HepG2 (cell line): ENCODE results near the gene AGRN. TPM values are rescaled to one million over a fixed set of nuclear protein-coding genes. Genes with fewer than 3 reads are reported as not detected.

Experiments
- ETV6 ChIP-seq: sonication (generic); formaldehyde crosslinking; conservative IDR thresholded peaks from 2 replicates; pipeline ENCODE4 v1.4.0; 2020; ENCODE audit warnings: missing genetic modification reagents
- FOXO1 ChIP-seq: sonication (generic); formaldehyde crosslinking; IDR thresholded peaks from 2 replicates; pipeline ENCODE4 v1.4.0; 2020; ENCODE audit warnings: missing genetic modification reagents
- GMEB1 ChIP-seq: sonication (generic); formaldehyde crosslinking; IDR thresholded peaks from 2 replicates; pipeline ENCODE4 v1.5.1; 2020; ENCODE audit warnings: missing genetic modification reagents, mild to moderate bottlenecking, borderline replicate concordance
- HNF4G ChIP-seq, 2 experiments: sonication (generic) in 1 of 2; formaldehyde crosslinking in 1 of 2; IDR thresholded peaks; 2 replicates each; pipeline versions ENCODE4 v1.4.0 to v1.6.1; 2011 to 2020; ENCODE audit warnings: borderline replicate concordance in 2 of 2, low read depth in 2 of 2, mild to moderate bottlenecking in 2 of 2, low read length in 1 of 2, missing genetic modification reagents in 1 of 2, moderate library complexity in 1 of 2
- MED8 ChIP-seq: sonication (generic); formaldehyde crosslinking; IDR thresholded peaks from 2 replicates; pipeline ENCODE4 v1.8.1; 2023; ENCODE audit warnings: mild to moderate bottlenecking, missing genetic modification reagents; ENCODE audit not compliant: insufficient replicate concordance
- NFATC3 ChIP-seq: sonication (generic); formaldehyde crosslinking; IDR thresholded peaks from 2 replicates; pipeline ENCODE4 v1.5.1; 2020; ENCODE audit warnings: mild to moderate bottlenecking, missing genetic modification reagents
- PITX1 ChIP-seq: sonication (generic); formaldehyde crosslinking; IDR thresholded peaks from 2 replicates; pipeline ENCODE4 v1.5.1; 2020; ENCODE audit warnings: mild to moderate bottlenecking, missing genetic modification reagents
- POLR2A ChIP-seq, 2 experiments: IDR thresholded peaks; 2 replicates each; pipeline ENCODE4 v1.6.1; 2011; ENCODE audit warnings: low read depth in 2 of 2, low read length in 2 of 2, mild to moderate bottlenecking in 1 of 2, moderate library complexity in 1 of 2; ENCODE audit not compliant: insufficient read depth in 1 of 2
- SRY ChIP-seq: sonication (generic); formaldehyde crosslinking; IDR thresholded peaks from 2 replicates; pipeline ENCODE4 v1.8.0; 2022; ENCODE audit warnings: mild to moderate bottlenecking, missing genetic modification reagents
- ZBTB38 ChIP-seq: sonication (generic); formaldehyde crosslinking; IDR thresholded peaks from 2 replicates; pipeline ENCODE4 v1.5.1; 2020; ENCODE audit warnings: mild to moderate bottlenecking, missing genetic modification reagents
- ZKSCAN8 ChIP-seq: IDR thresholded peaks from 2 replicates; pipeline ENCODE4 v1.6.1; 2016; ENCODE audit warnings: borderline replicate concordance, missing genetic modification reagents, missing compliant biosample characterization
- ZNF124 ChIP-seq: sonication (generic); formaldehyde crosslinking; IDR thresholded peaks from 2 replicates; pipeline ENCODE4 v1.4.0; 2020; ENCODE audit warnings: missing genetic modification reagents
- ZNF687 ChIP-seq: sonication (generic); formaldehyde crosslinking; IDR thresholded peaks from 2 replicates; pipeline ENCODE4 v1.5.1; 2020; ENCODE audit warnings: mild to moderate bottlenecking, missing genetic modification reagents, moderate library complexity
- ZNF772 ChIP-seq: sonication (generic); formaldehyde crosslinking; IDR thresholded peaks from 2 replicates; pipeline ENCODE4 v1.5.0; 2020; ENCODE audit warnings: mild to moderate bottlenecking, missing genetic modification reagents
- ZNF879 ChIP-seq: sonication (generic); formaldehyde crosslinking; IDR thresholded peaks from 2 replicates; pipeline ENCODE4 v1.8.1; 2023; ENCODE audit warnings: missing genetic modification reagents
- polyA plus RNA-seq, 8 experiments: library from polyadenylated mRNA; depleted of rRNA in 3 of 8; stranded (reverse) in 7 of 8; unstranded in 1 of 8; fragments of >200 nt; fragmentation: Illumina TruSeq in 4 of 8; extraction: Trizol in 4 of 8; gene quantifications; 2 replicates each; pipeline versions ENCODE4 v1.2.1 to v1.2.3, GENCODE V29; 2011 to 2016; ENCODE audit warnings: low read depth in 4 of 8, missing spikeins in 1 of 8, mixed read lengths in 1 of 8; ENCODE audit not compliant: insufficient read depth in 1 of 8
- total RNA-seq, 5 experiments: library from RNA; depleted of rRNA; stranded (reverse); fragments of >200 nt; fragmentation: Illumina TruSeq; extraction: Trizol; gene quantifications; 2 replicates each; pipeline ENCODE4 v1.2.3, GENCODE V29; 2016; ENCODE audit warnings: low read depth in 1 of 5
- TF ChIP-seq, protein P1 (sequence below): sonication (generic); formaldehyde crosslinking; IDR thresholded peaks from 2 replicates; pipeline ENCODE4 v1.4.0; 2020; ENCODE audit warnings: mild to moderate bottlenecking, low read depth, missing genetic modification reagents
- TF ChIP-seq, protein P2 (sequence below): sonication (generic); formaldehyde crosslinking; IDR thresholded peaks from 2 replicates; pipeline ENCODE4 v1.4.0; 2020; ENCODE audit warnings: missing genetic modification reagents

Gene AGRN
- total and polyA plus RNA-seq, 2 of the 13 experiments (the other 11 are each of a cell fraction or from before 2014, with no cell fraction given): 29.8 to 65.2 TPM

- TF ChIP-seq ZNF687 (CRISPR knock-in tag) (peak; percentile 95), ZBTB38 (CRISPR knock-in tag) (peak; percentile 49; the same call in 1 of the 2 replicates), NFATC3 (CRISPR knock-in tag) (0 out of 2 replicates have a peak, but pooled peaks have one; percentile 17), ZNF879 (CRISPR knock-in tag) (0 out of 2 replicates have a peak, but pooled peaks have one; percentile 33), SRY (CRISPR knock-in tag) (peak; percentile 63; the same call in 1 of the 2 replicates), HNF4G (IDR thresholded peaks at IDR 0.05; ENCODE audit: borderline replicate concordance, low read depth, low read length) (no peak), HNF4G (CRISPR knock-in tag; IDR thresholded peaks at IDR 0.05; ENCODE audit: borderline replicate concordance, low read depth) (peak; percentile 25; the same call in 1 of the 2 replicates), PITX1 (CRISPR knock-in tag) (0 out of 2 replicates have a peak, but pooled peaks have one; percentile 12), FOXO1 (CRISPR knock-in tag) (no peak), GMEB1 (CRISPR knock-in tag) (0 out of 2 replicates have a peak, but pooled peaks have one; percentile 37), ZNF772 (CRISPR knock-in tag) (peak; percentile 65; the same call in 1 of the 2 replicates), ETV6 (0 out of 2 replicates have a peak, but pooled peaks have one; percentile 20), ZNF124 (CRISPR knock-in tag) (peak; percentile 31; the same call in 1 of the 2 replicates), POLR2A (IDR thresholded peaks at IDR 0.05; ENCODE audit: insufficient read depth in 1 of 2, low read depth in 2 of 2, low read length in 2 of 2) (0 out of 4 replicates have a peak, but pooled peaks of 1 of the 2 experiments have one; percentile 31), MED8 (CRISPR knock-in tag) (no peak), ZKSCAN8 (CRISPR knock-in tag) (0 out of 2 replicates have a peak, but pooled peaks have one; percentile 67)
- TF ChIP-seq, protein P1, sequence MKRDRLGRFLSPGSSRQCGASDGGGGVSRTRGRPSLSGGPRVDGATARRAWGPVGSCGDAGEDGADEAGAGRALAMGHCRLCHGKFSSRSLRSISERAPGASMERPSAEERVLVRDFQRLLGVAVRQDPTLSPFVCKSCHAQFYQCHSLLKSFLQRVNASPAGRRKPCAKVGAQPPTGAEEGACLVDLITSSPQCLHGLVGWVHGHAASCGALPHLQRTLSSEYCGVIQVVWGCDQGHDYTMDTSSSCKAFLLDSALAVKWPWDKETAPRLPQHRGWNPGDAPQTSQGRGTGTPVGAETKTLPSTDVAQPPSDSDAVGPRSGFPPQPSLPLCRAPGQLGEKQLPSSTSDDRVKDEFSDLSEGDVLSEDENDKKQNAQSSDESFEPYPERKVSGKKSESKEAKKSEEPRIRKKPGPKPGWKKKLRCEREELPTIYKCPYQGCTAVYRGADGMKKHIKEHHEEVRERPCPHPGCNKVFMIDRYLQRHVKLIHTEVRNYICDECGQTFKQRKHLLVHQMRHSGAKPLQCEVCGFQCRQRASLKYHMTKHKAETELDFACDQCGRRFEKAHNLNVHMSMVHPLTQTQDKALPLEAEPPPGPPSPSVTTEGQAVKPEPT: no peak
- TF ChIP-seq, protein P2, sequence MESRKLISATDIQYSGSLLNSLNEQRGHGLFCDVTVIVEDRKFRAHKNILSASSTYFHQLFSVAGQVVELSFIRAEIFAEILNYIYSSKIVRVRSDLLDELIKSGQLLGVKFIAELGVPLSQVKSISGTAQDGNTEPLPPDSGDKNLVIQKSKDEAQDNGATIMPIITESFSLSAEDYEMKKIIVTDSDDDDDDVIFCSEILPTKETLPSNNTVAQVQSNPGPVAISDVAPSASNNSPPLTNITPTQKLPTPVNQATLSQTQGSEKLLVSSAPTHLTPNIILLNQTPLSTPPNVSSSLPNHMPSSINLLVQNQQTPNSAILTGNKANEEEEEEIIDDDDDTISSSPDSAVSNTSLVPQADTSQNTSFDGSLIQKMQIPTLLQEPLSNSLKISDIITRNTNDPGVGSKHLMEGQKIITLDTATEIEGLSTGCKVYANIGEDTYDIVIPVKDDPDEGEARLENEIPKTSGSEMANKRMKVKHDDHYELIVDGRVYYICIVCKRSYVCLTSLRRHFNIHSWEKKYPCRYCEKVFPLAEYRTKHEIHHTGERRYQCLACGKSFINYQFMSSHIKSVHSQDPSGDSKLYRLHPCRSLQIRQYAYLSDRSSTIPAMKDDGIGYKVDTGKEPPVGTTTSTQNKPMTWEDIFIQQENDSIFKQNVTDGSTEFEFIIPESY (CRISPR knock-in tag): peak; percentile 44; the same call in 1 of the 2 replicates
Observed at GRCh38 chr1:1004780-1005697, 14.9 kb upstream of the AGRN start (continued).
